ENCODE results near the gene RRAGD. TPM values are rescaled to one million over a fixed set of nuclear protein-coding genes. Genes with fewer than 3 reads are reported as not detected.

Gene RRAGD
- total RNA-seq, 1 donor from 2014 or later, result 4.5 TPM

- H3K4me3 Mint-ChIP-seq (ENCODE audit: unreplicated experiment), result no peak overlapping the region
- H3K27ac Mint-ChIP-seq (ENCODE audit: unreplicated experiment), result no peak overlapping the region
- no peaks in the 10 kb centered on the region for H3K9me3 Mint-ChIP-seq (ENCODE audit: unreplicated experiment)
- TF ChIP-seq CTCF (IDR thresholded peaks at IDR 0.05), result no peak
- H3K36me3 Mint-ChIP-seq (ENCODE audit: unreplicated experiment), result peaks cover 40% of the 10 kb centered on the region
- no peaks in the 10 kb centered on the region for H3K27me3 Mint-ChIP-seq (ENCODE audit: unreplicated experiment)
- no peak for DNase-seq (ENCODE audit: extremely low spot score, unreplicated experiment)
- H3K4me1 Mint-ChIP-seq (ENCODE audit: unreplicated experiment), result no peaks in the 10 kb centered on the region
Observed at GRCh38 chr6:89335164-89335563, 76.9 kb downstream of the RRAGD start.

- Mint-ChIP-seq H3K36me3 (ENCODE audit: unreplicated experiment) (peaks cover 43% of the 10 kb centered on the region), H3K4me3 (ENCODE audit: unreplicated experiment) (no peak overlapping the region), H3K9me3 (ENCODE audit: unreplicated experiment) (no peaks in the 10 kb centered on the region), H3K27ac (ENCODE audit: unreplicated experiment) (no peak overlapping the region), H3K4me1 (ENCODE audit: unreplicated experiment) (no peaks in the 10 kb centered on the region), H3K27me3 (ENCODE audit: unreplicated experiment) (no peaks in the 10 kb centered on the region)
- TF ChIP-seq CTCF (IDR thresholded peaks at IDR 0.05), result no peak
- no peak for DNase-seq (ENCODE audit: extremely low spot score, unreplicated experiment)
Observed at GRCh38 chr6:89330910-89331309, 81.2 kb downstream of the RRAGD start.

GRCh38 chr6:89328976-89329375 is 83.1 kb downstream of the RRAGD start:
- H3K9me3 Mint-ChIP-seq (ENCODE audit: unreplicated experiment), result no peaks in the 10 kb centered on the region
- TF ChIP-seq CTCF (IDR thresholded peaks at IDR 0.05), result no peak
- no peak overlapping the region for H3K4me3 Mint-ChIP-seq (ENCODE audit: unreplicated experiment)
- no peak for DNase-seq (ENCODE audit: extremely low spot score, unreplicated experiment)
- no peaks in the 10 kb centered on the region for H3K27me3 Mint-ChIP-seq (ENCODE audit: unreplicated experiment)
- no peaks in the 10 kb centered on the region for H3K4me1 Mint-ChIP-seq (ENCODE audit: unreplicated experiment)
- no peak overlapping the region for H3K27ac Mint-ChIP-seq (ENCODE audit: unreplicated experiment)
- H3K36me3 Mint-ChIP-seq (ENCODE audit: unreplicated experiment), result peaks cover 40% of the 10 kb centered on the region

- H3K27ac Mint-ChIP-seq (ENCODE audit: unreplicated experiment), result no peak overlapping the region
- TF ChIP-seq CTCF (IDR thresholded peaks at IDR 0.05), result no peak
- H3K9me3 Mint-ChIP-seq (ENCODE audit: unreplicated experiment), result peaks cover 10% of the 10 kb centered on the region
- H3K27me3 Mint-ChIP-seq (ENCODE audit: unreplicated experiment), result no peaks in the 10 kb centered on the region
- DNase-seq (ENCODE audit: extremely low spot score, unreplicated experiment), result no peak
- peaks cover 41% of the 10 kb centered on the region for H3K36me3 Mint-ChIP-seq (ENCODE audit: unreplicated experiment)
- no peak overlapping the region for H3K4me3 Mint-ChIP-seq (ENCODE audit: unreplicated experiment)
- no peaks in the 10 kb centered on the region for H3K4me1 Mint-ChIP-seq (ENCODE audit: unreplicated experiment)
Observed at GRCh38 chr6:89324304-89324703, 87.8 kb downstream of the RRAGD start.

- Mint-ChIP-seq H3K27ac (ENCODE audit: unreplicated experiment) (no peak overlapping the region), H3K9me3 (ENCODE audit: unreplicated experiment) (peaks cover 10% of the 10 kb centered on the region), H3K4me3 (ENCODE audit: unreplicated experiment) (no peak overlapping the region), H3K36me3 (ENCODE audit: unreplicated experiment) (peaks cover 33% of the 10 kb centered on the region), H3K4me1 (ENCODE audit: unreplicated experiment) (no peaks in the 10 kb centered on the region), H3K27me3 (ENCODE audit: unreplicated experiment) (no peaks in the 10 kb centered on the region)
- no peak for DNase-seq (ENCODE audit: extremely low spot score, unreplicated experiment)
- TF ChIP-seq CTCF (IDR thresholded peaks at IDR 0.05), result no peak
Observed at GRCh38 chr6:89323511-89323971, 88.5 kb downstream of the RRAGD start.
